GM19239 (cell line): Measurements from ENCODE around the gene DCLK1.

Experiments used
- DNase-seq: peaks from one replicate; pipeline ENCODE4 v3.0.0; 2011; ENCODE audit warnings: low spot score; ENCODE audit not compliant: insufficient read length
- FAIRE-seq: peaks from 2 replicates; lab custom pipeline; 2011; peaks lifted over from hg19 to GRCh38; lab: Jason Lieb, UNC

Gene DCLK1

DNA sequence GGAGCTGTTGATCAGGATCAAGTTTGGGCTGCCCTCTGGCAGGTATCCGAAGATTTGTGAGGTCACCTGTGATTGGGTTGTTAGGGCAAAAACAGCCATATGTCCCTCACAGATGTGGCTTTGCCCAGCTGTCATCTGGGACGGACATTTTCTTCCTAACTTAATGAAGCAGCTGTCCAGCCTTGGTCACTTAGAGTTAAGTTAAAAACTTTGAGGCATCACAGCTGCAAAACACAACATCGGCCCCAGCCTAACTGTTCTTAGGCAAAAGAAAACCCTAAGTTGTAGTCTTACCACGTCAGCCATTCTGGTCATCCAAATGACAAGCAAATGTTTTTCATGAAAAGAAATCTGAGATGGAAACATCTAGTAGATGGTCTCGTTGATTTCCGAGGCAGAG lies 318.4 kb downstream of the DCLK1 start:
- no peak for DNase-seq
- FAIRE-seq = no peak

DNA sequence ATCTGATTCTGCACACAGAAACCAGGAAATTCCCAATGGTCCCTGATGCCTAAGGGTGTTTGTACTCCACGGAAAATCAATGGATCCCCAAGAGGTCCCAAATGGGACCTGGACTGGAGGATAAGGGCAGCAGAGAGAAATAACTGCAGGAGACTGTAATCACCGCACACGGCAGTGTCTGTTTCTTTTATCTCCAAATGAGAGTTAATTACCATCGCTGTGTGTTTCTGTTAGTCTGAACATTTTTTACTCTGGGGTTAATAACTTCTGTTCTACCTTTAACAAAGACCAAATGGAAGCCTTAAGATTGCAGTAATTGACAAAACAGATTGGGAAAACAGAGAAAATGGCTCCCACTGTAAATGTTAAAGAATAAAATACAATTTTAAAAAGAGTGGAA lies 320.9 kb downstream of the DCLK1 start:
- no peak for DNase-seq
- FAIRE-seq = no peak

DNA sequence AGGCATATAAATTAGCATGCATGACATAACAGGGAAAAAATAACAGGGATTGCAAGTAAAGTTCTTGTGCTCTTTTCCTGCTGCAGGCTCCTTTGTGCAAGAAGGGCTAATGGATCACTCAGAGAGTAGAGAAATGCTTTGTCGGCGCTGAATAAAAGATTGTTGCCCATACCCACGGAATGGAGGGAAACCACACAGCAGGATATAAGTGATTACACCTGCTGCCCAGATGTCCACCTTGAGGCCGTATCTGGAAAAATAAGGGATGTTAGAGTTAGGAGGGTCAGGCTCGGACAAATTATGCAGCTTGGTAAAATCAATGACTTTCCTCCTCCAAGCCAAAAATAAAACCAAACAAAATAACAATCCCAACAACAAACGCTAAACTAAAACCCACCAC lies 322.3 kb downstream of the DCLK1 start:
- FAIRE-seq = no peak
- no peak for DNase-seq

DNA sequence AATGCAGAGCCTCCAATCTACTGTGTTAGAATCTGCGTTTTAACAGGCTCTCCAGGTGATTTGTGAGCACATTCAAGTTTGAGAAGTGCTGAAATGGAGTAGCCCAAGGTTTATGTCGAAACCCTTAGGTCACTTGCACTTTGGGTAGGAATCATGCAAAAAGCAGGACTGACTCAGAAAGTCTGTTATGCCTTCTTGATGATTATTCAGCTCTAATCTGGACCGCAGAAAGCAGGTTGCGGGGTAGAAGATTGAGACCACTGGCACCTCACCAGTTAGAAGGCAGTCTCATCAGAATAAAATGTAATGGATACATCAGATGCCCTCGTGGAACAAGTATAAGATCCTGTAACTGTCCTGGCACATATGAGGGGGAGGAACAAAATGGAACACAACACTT lies 326.3 kb downstream of the DCLK1 start:
- FAIRE-seq = no peak
- no peak for DNase-seq

DNA sequence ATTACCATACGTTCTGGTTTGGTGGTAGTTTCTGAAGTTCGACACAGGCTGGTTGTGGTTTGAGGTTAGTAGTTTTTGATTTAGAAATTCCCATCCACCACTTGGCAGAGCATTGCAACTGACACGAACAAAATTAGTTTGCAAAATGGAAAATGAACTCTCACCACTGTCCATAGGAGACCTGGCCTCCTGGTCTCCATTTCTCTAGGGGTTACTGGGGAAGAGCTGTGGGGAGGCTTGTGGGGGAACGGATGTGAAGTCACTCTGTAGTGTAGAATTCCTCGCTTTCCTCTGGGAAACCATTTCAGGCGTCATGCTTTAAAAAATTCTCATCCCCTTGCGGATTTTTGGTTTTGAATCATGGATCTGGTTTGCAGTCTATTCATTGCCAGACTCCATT lies 333.2 kb downstream of the DCLK1 start:
- DNase-seq = no peak
- no peak for FAIRE-seq

DNA sequence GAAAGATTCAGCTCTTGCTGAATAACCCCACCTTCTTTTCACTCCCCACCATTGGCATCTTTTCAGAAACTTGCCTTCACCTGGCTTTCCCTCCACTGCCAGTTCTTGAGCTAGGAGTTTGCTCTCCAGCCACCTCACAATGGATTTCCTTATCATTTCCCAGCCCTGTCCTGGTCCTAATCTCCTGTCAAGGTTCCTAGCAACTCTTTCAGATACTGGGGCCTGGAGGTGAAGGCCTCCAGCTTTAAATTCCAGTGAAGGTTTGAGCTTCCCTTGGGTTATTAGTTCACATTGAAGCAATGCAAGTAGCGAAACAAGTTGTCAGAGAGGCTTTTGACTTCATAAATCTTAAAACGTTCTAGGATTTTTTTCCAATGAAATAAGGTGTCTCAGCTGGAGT lies 333.9 kb downstream of the DCLK1 start:
- DNase-seq (no peak), FAIRE-seq (no peak)

DNA sequence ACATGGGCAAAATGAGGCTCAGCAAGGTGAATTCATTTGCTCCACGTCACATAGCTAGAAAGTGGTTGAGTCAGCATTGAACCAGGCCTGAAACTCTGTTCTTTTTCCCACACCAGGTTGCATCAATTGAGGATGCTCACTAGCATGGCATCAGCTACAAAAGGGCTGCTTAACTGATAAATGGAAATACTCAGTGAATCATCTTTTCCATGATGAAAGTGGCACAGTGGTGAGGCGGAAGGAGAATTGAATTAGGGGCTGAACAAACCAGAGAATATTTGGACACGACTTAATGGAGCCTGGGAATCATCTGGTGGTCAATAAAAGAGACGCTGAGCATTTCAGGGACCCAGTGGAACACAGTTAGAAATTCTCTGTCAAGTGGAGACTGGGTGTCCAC lies 334.6 kb downstream of the DCLK1 start:
- DNase-seq = no peak
- FAIRE-seq = no peak

DNA sequence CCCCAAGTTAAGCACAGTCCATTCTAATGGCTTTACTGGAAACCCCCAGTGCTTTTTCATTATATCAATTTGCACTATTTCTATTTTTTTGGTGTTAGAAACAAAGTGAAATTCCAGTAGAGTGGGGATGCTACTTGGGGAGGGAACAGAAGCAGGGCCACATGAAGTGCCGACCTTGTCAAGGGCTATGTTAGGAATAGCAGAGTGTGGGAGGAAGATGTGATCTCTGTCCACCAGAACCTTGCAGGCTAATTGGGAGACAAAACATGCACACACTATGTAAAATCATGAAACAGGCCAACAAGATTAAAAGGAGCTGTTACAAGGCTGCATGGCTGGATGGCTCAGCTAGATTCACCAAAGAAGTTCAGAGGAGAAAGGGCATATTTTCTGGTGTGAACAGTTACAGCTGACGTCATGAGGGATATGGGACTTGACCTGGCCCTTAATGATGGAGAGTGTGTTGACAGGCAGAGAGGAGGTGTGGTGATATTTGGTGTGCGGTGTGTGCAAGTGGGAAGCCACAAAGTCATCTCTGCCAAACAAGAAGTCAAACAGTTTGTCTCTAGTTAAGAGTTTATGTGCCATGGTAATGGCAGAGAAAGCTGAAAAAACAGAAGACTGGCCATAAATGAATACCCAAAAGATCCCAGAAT lies 336.3 kb downstream of the DCLK1 start:
- DNase-seq (no peak), FAIRE-seq (no peak)

DNA sequence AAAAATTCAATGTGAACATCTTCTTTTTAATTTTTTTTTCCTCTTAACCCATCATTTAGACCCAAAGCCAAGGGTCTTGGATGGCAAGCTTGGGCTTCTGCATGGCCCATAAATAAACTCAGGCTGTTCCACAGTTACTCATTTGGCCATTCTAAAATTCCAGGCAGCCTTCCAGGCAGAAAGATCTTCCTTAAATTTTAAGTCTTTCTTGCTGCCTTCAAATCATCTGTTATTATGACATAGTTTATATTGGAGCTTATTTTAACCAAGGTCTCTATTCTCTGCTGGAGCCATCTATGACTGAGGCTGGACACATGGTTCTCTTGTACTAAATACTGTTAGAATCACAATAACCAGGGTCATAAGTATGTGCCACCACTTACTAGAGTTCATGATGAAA lies 337.4 kb downstream of the DCLK1 start:
- no peak for FAIRE-seq

DNA sequence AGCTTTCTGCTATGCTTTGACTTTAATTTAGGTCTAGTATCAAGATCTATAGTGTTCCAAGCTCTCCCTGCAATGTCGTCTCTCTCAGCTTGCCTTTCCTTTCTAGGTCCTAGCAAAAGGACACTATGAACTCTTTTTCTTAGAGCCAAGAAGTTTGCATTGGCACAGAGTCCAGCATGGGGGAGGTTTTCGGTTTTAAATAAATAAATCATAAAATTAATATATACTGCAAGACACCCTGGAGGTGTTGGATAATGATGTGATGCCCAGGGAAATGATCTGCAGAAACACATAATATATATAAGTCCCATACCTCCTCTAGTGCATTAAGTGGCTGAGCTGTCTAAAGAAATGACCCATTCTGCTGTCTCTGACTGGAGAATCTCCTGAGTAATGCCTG lies 338.3 kb downstream of the DCLK1 start:
- DNase-seq = no peak

More for the DNA sequence above, 337.4 kb downstream of the DCLK1 start:
- no peak for DNase-seq

DNA sequence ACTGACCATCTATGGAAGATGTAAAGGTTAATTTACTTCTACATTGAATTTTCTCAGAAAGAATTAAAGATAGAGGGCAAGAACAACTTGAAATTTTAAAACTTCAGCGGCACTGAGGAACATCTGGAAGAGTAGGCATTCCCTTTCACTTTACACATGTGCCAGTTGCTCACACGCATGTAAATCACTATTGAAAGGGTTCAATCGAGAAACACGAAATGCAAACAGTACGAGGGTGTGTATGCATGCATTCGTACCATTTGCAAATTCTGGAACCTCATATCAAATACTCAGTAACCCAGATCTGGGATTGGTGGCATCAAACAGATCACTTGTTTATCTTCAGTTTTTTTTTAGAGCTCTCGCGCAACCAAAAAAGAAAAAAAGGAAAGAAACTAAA lies 339.2 kb downstream of the DCLK1 start:
- no peak for FAIRE-seq

More for the DNA sequence above, 338.3 kb downstream of the DCLK1 start:
- no peak for FAIRE-seq

DNA sequence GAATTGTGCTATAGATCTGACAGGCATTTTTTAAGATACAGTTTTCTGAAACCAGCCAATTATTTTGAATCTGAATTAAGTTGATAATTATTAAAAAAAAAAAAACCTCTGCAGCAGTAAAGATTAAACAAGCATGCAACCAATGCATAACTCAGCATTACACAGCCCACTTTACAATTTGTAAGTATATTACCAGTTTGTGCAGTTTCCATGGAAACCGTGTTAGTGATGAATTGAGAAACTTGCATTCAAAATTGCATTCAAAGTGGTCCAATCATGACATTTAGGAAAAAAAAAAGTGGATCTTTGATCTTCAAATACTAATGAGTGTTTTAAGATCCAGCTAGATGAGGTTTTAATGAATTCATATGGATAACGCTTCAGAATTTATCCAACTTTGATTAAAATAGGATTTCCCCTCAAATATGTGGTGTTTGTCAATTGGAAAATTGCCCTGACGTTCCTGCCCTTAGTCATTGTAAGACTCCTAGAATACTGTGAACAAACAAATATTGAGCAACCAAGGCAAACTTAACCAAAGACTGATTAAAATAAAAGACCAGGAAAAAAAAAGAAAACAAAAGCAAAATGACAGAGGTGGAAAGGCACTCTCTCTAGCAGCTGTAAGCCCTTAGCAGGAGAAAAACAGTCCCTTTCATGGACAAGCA lies 339.9 kb downstream of the DCLK1 start:
- DNase-seq = no peak
- FAIRE-seq = no peak

More for the DNA sequence above, 339.2 kb downstream of the DCLK1 start:
- DNase-seq = no peak

DNA sequence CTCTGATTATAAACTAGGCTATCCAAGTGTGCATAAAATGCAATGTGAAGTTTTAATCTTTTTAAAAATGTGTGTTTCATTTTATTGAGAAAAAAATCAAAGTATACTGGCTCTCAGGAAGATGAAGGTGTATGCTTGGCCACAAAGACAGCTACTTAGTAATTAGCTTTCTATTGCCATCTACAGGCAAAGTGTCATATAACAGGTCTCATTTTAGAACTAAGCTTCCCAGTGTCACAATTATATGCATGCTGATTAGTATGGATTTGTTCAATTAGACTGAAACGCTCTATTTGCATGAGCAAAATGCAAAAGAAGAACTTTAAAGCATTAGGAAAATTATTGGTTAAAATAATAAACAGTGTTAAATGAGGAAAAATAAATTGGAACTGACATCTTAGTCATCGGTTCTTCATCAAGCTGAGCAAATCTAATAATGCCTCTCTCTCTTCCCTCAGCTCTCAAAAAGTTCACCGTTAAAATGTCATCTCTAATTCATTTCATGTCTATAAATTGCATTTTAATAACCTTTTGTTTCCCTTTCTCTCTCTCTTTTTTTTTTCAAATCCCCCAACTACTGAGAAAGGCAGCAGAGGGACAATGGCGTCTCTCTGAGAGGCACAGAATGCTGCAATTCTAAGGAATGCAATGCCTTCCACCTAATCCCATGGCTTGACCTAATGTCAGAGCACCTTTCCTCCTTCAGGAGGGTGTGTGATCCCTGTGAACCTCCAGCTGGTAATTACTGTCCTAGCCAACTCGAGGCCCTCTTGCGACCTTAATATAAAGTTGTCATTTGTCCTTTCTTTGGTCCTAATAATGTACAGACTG lies 341.6 kb downstream of the DCLK1 start:
- no peak for DNase-seq
- peak; percentile 69 for FAIRE-seq

DNA sequence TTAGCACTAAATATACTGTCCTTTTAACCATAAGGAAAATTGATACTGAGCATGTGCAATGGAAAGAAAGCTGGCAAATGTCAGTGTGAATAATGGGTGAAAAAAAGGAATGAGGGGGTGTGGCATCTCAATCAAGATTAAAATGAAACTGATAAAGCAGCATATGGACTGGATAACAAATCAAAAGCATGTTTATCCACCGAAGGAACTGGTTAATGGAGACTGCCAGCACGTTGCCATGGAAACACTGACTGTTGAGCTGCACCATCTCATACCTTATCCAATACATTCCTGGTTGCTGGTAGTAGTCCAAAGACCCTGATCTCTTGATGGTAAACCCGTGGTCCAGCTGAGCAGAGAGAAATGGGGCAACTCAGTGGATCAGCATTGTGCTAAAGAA lies 343.2 kb downstream of the DCLK1 start:
- FAIRE-seq (no peak), DNase-seq (no peak)

DNA sequence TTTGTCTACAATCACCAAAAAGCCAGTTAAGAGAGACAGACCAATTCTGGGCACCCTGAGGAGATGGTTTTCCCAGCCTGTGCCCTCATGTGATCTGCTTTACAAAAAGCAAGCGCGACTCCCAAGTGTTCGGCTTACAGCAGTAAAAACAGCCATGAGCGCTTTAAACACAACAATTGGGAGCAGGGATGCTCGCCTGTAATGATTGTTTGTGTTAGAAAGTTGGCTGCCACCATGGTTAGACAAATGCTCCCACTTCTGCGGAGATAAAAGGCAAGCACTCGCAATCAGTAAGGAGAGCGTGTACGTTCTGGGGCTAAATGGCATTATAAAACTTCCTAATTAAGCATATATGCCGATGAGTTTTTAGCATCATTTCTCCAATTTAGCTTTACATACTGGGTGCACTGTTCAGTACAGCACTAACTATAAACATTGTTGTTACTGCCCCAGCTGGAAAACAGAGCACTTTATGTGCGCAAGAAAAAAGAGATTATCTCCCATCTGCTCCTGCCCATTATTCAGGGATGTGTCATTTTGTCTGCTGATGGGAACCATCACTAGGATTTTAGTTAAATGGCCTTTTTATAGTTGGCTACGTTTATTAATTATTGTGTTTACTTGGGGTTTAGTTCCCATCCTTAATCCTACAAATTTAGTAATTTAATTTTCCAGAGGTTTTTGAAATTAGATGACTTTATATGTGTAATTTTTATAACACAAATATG lies 345.4 kb downstream of the DCLK1 start:
- DNase-seq (no peak), FAIRE-seq (no peak)

DNA sequence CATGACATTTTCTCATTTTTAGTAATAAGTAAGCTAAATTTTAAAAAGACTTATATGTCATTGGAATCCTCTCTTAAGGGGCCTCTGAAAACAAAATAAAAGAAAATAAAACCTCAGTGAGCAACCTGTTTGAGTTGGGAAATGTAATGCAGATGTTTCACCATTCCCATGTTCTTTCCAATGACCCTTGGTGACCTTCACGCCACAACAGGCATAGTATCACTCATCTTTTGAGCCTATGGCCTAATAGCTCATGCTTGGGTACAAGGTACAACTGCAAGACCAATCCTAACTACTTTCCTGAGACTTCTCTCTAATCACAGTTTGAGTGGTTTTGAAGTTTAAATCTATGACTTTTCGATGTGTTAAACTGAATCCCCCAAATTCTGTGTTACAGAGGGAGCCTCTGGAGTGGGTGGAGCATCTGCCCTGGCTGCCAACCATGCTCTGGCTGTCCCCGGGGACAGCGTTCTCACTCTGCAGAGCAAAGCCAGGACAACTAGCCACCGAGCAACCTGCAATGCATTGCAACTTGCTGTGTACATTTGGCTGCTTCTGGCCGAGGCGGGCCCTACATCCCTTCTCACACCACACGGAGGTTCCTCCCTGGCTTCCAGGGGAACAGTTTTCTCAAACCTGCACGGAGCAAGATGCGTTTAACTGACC lies 346.8 kb downstream of the DCLK1 start:
- no peak for FAIRE-seq

DNA sequence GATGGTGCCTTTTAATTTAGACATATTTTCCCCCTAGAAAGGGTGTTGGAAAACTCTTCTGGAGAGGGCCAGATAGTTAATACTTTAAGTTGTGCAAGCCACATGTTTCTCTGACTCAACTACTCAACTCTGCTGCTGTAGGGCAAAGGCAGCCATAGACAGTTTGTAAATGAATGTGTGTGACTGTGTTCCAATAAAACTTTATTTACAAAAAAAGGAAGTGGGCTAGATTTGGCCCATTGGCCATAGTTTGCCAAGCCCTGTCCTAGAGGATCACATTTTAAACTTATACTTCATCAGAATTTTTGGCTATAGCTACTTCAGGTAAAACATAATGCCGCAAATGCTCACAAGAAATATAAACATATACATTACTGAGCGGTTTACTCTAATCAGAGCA lies 348.4 kb downstream of the DCLK1 start:
- no peak for DNase-seq
- FAIRE-seq = no peak

More for the DNA sequence above, 346.8 kb downstream of the DCLK1 start:
- DNase-seq = no peak

DNA sequence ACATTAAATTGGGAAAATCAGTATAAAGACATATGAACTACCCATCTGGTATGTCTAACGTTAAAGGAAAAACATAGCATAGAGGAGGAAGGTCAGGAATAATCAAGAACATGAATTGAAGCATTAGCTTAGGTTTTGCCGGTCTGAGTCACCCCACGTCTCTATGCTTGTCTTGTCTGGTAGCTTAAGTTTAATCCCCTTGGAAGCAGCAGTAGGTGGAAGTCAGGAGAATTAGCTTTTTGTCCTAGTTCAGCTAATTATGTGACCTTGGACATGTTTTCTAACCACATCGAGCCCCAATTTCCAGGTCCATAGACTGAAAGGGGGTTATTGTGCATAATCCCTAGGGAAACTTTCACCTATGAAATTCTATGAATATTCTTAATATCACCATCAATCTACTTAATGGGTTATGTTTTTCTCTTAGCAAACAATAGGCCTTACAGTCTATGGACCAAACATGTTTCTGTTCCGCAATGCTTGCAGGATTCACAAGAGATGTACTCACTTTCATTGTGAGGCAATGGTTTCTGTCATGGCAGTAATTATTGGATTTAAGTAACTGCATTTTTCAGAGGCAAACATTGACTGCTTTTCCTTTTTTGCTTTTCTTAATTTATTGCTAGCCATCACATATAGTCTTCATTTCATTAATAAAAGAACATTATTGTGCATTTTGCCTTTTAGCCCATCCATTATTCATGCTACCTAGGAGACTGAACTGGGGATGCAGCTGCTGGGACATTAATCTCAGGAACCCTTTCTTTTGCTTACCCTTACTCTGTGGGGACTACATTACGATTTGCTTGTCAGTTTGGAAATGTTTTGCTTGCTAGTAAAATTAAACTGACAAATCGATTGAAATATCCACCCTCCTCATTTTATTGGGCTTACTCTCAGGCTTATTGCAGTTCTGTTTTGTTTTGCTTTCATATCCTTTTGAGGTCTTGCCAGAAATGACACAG lies 349.9 kb downstream of the DCLK1 start:
- FAIRE-seq = no peak
- no peak for DNase-seq

DNA sequence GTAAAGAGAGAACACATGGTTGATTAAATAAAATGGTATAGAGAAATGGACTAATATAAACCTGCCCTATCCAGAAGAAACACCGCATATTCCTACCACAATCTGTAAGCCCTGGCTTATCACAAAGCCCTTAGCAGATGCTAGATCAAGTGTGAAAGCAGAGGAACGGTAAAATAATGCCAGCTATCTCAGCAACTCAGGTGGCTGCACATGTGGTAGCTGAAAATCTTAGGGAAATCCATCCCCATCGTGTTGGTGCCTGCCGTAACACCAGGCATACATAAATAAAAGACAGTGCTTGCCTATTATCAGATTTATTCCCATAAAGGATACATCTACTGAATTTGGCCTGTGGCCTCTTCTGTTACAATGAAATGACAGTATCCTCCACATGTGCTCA lies 350.6 kb downstream of the DCLK1 start:
- DNase-seq = no peak

More for the DNA sequence above, 350.6 kb downstream of the DCLK1 start:
- FAIRE-seq = no peak
